Endothelial cell of umbilical vein (primary cell): ENCODE data around the gene ZSWIM6. TPM values are rescaled to one million over a fixed set of nuclear protein-coding genes. Genes with fewer than 3 reads are reported as not detected.

Experiments
- BruUV-seq: library from RNA; stranded (reverse); fragments of 400-500 nt; replicated peaks from 2 replicates; lab custom pipeline; 2021; lab: Mats Ljungman, UMichigan
- CTCF ChIA-PET: fragments of 300-600, 350-600 bp; sonication (Branson Sonifier 250); formaldehyde crosslinking; loops from one replicate; lab custom pipeline; 2021; ENCODE audit warnings: antibody characterized with exemption, inconsistent platforms; lab: Charles Lee
- POLR2A ChIA-PET: fragments of 300-600, 350-600 bp; sonication (Branson Sonifier 250); formaldehyde crosslinking; loops from one replicate; lab custom pipeline; 2021; ENCODE audit warnings: antibody characterized with exemption, inconsistent platforms; lab: Charles Lee
- DNase-seq: peaks from one replicate; pipeline ENCODE4 v3.0.0-alpha.2; 2011; ENCODE audit warnings: low read depth, low spot score
- FAIRE-seq: peaks from 2 replicates; lab custom pipeline; 2011; peaks lifted over from hg19 to GRCh38; lab: Jason Lieb, UNC
- H2AFZ ChIP-seq: 2 replicates; pipeline ENCODE4 v1.6.0; 2012; ENCODE audit warnings: low read depth, low read length, control low read depth, inconsistent platforms
- H3K27ac ChIP-seq: 2 replicates; pipeline ENCODE4 v1.5.1; 2011; ENCODE audit warnings: low read depth, mild to moderate bottlenecking, control low read depth, low read length, moderate library complexity; ENCODE audit not compliant: insufficient read depth
- H3K27me3 ChIP-seq, 2 experiments: 2 replicates each; pipeline versions ENCODE4 v1.6.0 to v1.6.1; 2011; ENCODE audit warnings: low read length in 2 of 2, mixed read lengths in 1 of 2; ENCODE audit not compliant: control insufficient read depth in 2 of 2, insufficient read depth in 2 of 2
- H3K36me3 ChIP-seq, 2 experiments: 2 replicates in 1 of 2; 3 replicates in 1 of 2; pipeline ENCODE4 v1.5.1; 2011; ENCODE audit warnings: low read length in 2 of 2, mild to moderate bottlenecking in 1 of 2, moderate library complexity in 1 of 2; ENCODE audit not compliant: control insufficient read depth in 2 of 2, insufficient read depth in 2 of 2; ENCODE audit errors: extremely low read depth in 1 of 2
- H3K4me1 ChIP-seq: 3 replicates; pipeline ENCODE4 v1.5.1; 2011; ENCODE audit warnings: mild to moderate bottlenecking, low read length; ENCODE audit not compliant: control insufficient read depth, insufficient read depth; ENCODE audit errors: extremely low read depth
- H3K4me2 ChIP-seq: 2 replicates; pipeline ENCODE4 v1.6.1; 2011; ENCODE audit warnings: low read length, control low read depth, mixed read lengths; ENCODE audit not compliant: insufficient read depth
- H3K4me3 ChIP-seq, 3 experiments: fragments of 200-600 bp in 1 of 3; sonication (generic), shearing (Covaris generic) in 1 of 3; replicated peaks in 1 of 3; 2 replicates each; pipeline ENCODE4 v1.5.1; 2011 to 2016; ENCODE audit warnings: control low read depth in 3 of 3, low read length in 3 of 3, mild to moderate bottlenecking in 2 of 3, inconsistent platforms in 1 of 3, low read depth in 1 of 3, moderate library complexity in 1 of 3; ENCODE audit not compliant: insufficient read depth in 1 of 3
- H3K79me2 ChIP-seq: 2 replicates; pipeline ENCODE4 v1.6.0; 2012; ENCODE audit warnings: low read length, inconsistent platforms; ENCODE audit not compliant: control insufficient read depth, insufficient read depth
- H3K9ac ChIP-seq: replicated peaks from 2 replicates; pipeline ENCODE3; 2011; ENCODE audit warnings: low read length, control low read depth; ENCODE audit not compliant: insufficient read depth; ENCODE audit errors: extremely low read depth
- H3K9me1 ChIP-seq: replicated peaks from 3 replicates; pipeline ENCODE4 v1.6.0; 2011; ENCODE audit warnings: mild to moderate bottlenecking, low read length; ENCODE audit not compliant: control insufficient read depth, insufficient read depth; ENCODE audit errors: extremely low read depth
- H3K9me3 ChIP-seq: replicated peaks from 2 replicates; pipeline ENCODE4 v1.5.1; 2012; ENCODE audit warnings: low read length, inconsistent platforms; ENCODE audit not compliant: control insufficient read depth, insufficient read depth
- H4K20me1 ChIP-seq: replicated peaks from 2 replicates; pipeline ENCODE3; 2011; ENCODE audit warnings: mild to moderate bottlenecking, low read length; ENCODE audit not compliant: control insufficient read depth, insufficient read depth; ENCODE audit errors: extremely low read depth
- EZH2 ChIP-seq: IDR thresholded peaks from 2 replicates; pipeline ENCODE4 v1.6.1; 2012; ENCODE audit warnings: borderline replicate concordance, low read depth, mild to moderate bottlenecking, moderate library complexity, low read length, inconsistent platforms; ENCODE audit not compliant: severe bottlenecking
- FOS ChIP-seq: IDR thresholded peaks from 2 replicates; pipeline ENCODE4 v1.6.1; 2011; ENCODE audit warnings: mild to moderate bottlenecking, low read length, moderate library complexity, borderline replicate concordance; ENCODE audit not compliant: insufficient read depth
- GATA2 ChIP-seq: IDR thresholded peaks from 2 replicates; pipeline ENCODE4 v1.7.0; 2011; ENCODE audit warnings: low read depth, mild to moderate bottlenecking, moderate library complexity, mixed read lengths, low read length; ENCODE audit not compliant: insufficient read length, insufficient read depth
- JUN ChIP-seq: IDR thresholded peaks from 2 replicates; pipeline ENCODE4 v1.6.1; 2011; ENCODE audit warnings: borderline replicate concordance, low read depth; ENCODE audit not compliant: insufficient read length, insufficient read depth
- MYC ChIP-seq: IDR thresholded peaks from one replicate; pipeline ENCODE4 v1.6.1; 2011; ENCODE audit warnings: mild to moderate bottlenecking, low read depth, low read length
- POLR2A ChIP-seq: IDR thresholded peaks from 2 replicates; pipeline ENCODE4 v1.6.1; 2012; ENCODE audit warnings: low read depth, mild to moderate bottlenecking, control low read depth, low read length
- POLR2AphosphoS5 ChIP-seq: IDR thresholded peaks from 2 replicates; pipeline ENCODE4 v1.6.1; 2012; ENCODE audit warnings: low read depth, mild to moderate bottlenecking, control low read depth, low read length, moderate library complexity; ENCODE audit not compliant: insufficient read depth
- dilution Hi-C: fragments of 300-500 bp; cut with MboI; formaldehyde crosslinking; loops from one replicate; pipeline ENCODE4 v1.15.0; 2019; ENCODE audit warnings: low sequenced_read_pairs; ENCODE audit not compliant: extremely low pct_ligation_motif_present
- intact Hi-C: fragments of 100-400 bp; cut with micrococcal nuclease; formaldehyde crosslinking; loops from one replicate; pipeline ENCODE4 v1.10.0; 2022
- polyA plus RNA-seq, 4 experiments: library from polyadenylated mRNA; depleted of rRNA in 3 of 4; stranded (reverse) in 3 of 4; unstranded in 1 of 4; fragments of >200 nt; gene quantifications; 2 replicates each; pipeline versions ENCODE4 v1.2.1 to v1.2.3, GENCODE V29; 2011 to 2012; ENCODE audit warnings: missing spikeins in 1 of 4
- total RNA-seq: library from RNA; stranded (reverse); gene quantifications from 2 replicates; pipeline ENCODE4 v1.2.3, GENCODE V29; 2021
- TF ChIP-seq, protein P1 (sequence below), 2 donors: IDR thresholded peaks; 1 replicate in 1 of 2; 2 replicates in 1 of 2; pipeline ENCODE4 v1.5.1; 2011; ENCODE audit warnings: low read length in 2 of 2, mild to moderate bottlenecking in 2 of 2, moderate library complexity in 2 of 2, control low read depth in 1 of 2, inconsistent platforms in 1 of 2, low read depth in 1 of 2; ENCODE audit not compliant: insufficient read depth in 1 of 2; ENCODE audit errors: extremely low read depth in 1 of 2
- TF ChIP-seq, protein P2 (sequence below): IDR thresholded peaks from 2 replicates; pipeline ENCODE4 v1.6.1; 2011; ENCODE audit not compliant: insufficient read depth, insufficient read length

ZSWIM6 gene
- total and polyA plus RNA-seq, 2 donors (not counting 3 experiments of a cell fraction or from before 2014, with no cell fraction given), result 14.9 to 25.3 TPM

DNA sequence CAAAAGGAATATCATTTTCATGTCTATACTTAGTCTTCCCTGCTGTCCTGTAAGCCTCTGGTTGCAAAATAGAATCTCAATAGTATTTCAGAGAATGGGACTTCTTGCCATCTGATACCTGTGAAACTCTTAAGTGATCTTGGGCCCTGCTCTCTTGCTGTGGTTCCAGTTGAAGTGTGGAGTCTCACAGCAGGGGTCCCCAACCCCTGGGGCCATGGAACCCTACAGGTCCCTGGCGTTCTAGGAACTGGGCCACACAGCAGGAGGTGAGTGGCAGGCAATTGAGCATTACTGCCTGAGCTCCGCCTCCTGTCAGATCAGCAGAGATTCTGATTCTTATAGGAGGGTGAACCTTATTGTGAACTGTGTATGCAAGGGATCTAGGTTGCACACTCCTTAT lies 65.9 kb downstream of the ZSWIM6 start:
- H3K36me3 ChIP-seq, result no peaks in the 10 kb centered on the region
- H3K27ac ChIP-seq, result no peak overlapping the region
- H3K79me2 ChIP-seq, result peaks cover 94% of the 10 kb centered on the region
- H3K27me3 ChIP-seq, result no peaks in the 10 kb centered on the region
- intact Hi-C loops, result no loop called here
- BruUV-seq, result no TSS peak
- no peak overlapping the region for H2AFZ ChIP-seq
- peaks cover 21% of the 10 kb centered on the region for H3K4me1 ChIP-seq
- H3K9ac ChIP-seq, result no peak overlapping the region
- H3K9me3 ChIP-seq, result no peaks in the 10 kb centered on the region
- ChIA-PET POLR2A (no interaction called here), CTCF (interaction anchor here (1.0 kb wide), 1 partner anchor 11 kb away, joined by 3 read pairs; no protein-coding TSS in a partner anchor)
- no peak for FAIRE-seq
- no peak overlapping the region for H3K4me3 ChIP-seq
- dilution Hi-C loops, result no loop called here
- TF ChIP-seq POLR2A, result no peak
- TF ChIP-seq, protein P1, sequence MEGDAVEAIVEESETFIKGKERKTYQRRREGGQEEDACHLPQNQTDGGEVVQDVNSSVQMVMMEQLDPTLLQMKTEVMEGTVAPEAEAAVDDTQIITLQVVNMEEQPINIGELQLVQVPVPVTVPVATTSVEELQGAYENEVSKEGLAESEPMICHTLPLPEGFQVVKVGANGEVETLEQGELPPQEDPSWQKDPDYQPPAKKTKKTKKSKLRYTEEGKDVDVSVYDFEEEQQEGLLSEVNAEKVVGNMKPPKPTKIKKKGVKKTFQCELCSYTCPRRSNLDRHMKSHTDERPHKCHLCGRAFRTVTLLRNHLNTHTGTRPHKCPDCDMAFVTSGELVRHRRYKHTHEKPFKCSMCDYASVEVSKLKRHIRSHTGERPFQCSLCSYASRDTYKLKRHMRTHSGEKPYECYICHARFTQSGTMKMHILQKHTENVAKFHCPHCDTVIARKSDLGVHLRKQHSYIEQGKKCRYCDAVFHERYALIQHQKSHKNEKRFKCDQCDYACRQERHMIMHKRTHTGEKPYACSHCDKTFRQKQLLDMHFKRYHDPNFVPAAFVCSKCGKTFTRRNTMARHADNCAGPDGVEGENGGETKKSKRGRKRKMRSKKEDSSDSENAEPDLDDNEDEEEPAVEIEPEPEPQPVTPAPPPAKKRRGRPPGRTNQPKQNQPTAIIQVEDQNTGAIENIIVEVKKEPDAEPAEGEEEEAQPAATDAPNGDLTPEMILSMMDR (IDR thresholded peaks at IDR 0.05; ENCODE audit: extremely low read depth in 1 of 2, insufficient read depth in 1 of 2, low read depth in 1 of 2, low read length in 2 of 2), result no peak
- no peak for TF ChIP-seq GATA2
- no peak for TF ChIP-seq POLR2AphosphoS5
- TF ChIP-seq JUN, result no peak
- no peak for TF ChIP-seq EZH2
- TF ChIP-seq MYC, result no peak
- TF ChIP-seq, protein P2, sequence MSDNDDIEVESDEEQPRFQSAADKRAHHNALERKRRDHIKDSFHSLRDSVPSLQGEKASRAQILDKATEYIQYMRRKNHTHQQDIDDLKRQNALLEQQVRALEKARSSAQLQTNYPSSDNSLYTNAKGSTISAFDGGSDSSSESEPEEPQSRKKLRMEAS, result no peak
- no peak for TF ChIP-seq FOS
- DNase-seq, result no peak
- peaks cover 3% of the 10 kb centered on the region for H4K20me1 ChIP-seq
- H3K4me2 ChIP-seq, result no peak overlapping the region
- H3K9me1 ChIP-seq, result no peaks in the 10 kb centered on the region
